Activated CD4-positive, CD25-positive, alpha-beta regulatory T cell treated with anti-CD3 and anti-CD28 coated beads, Interleukin-2, amount 50 U/mL, for 24 hours (primary cell): ENCODE results near the gene LHFPL2.
"Not testable (repeated sequence)": the region's sequence is repeated elsewhere in the genome, so short reads cannot be mapped to it uniquely, and the experiment has no call there.

Experiments used
- ATAC-seq, 2 donors: fragments of 150-1000 bp; cut with Tn5 transposase; one replicate each; pipeline ENCODE4 v1.10.0; 2021; ENCODE audit warnings: mild to moderate bottlenecking in 1 of 2, moderate library complexity in 1 of 2

Gene LHFPL2

GRCh38 chr5:78639791-78640190, 8.8 kb downstream of the LHFPL2 start:
- no peak for ATAC-seq

GRCh38 chr5:78638973-78639669, 9.5 kb downstream of the LHFPL2 start:
- ATAC-seq, result no peak

GRCh38 chr5:78638423-78638822, 10.1 kb downstream of the LHFPL2 start:
- no peak for ATAC-seq

GRCh38 chr5:78637468-78637867, 11.1 kb downstream of the LHFPL2 start:
- ATAC-seq, result no peak

DNA sequence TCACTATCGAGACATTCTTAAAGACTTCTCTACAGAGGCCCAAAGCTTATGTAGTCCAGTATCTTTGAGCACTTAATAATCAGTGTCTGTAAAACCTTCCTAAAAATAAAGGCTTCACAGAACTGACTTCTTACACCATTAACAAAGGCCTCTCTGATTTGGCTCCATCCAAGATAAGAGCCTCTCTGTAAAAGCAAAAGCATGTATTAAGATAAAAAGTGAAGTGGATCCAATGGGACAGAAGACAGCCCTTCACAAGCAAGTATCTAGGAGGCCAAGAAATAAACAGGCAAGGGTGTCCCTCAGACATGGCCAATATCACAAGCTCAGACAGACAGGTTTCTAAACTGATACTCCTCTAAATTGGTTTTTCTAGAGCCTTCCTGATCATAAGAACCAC, 11.9 kb downstream of the LHFPL2 start:
- ATAC-seq, result no peak

DNA sequence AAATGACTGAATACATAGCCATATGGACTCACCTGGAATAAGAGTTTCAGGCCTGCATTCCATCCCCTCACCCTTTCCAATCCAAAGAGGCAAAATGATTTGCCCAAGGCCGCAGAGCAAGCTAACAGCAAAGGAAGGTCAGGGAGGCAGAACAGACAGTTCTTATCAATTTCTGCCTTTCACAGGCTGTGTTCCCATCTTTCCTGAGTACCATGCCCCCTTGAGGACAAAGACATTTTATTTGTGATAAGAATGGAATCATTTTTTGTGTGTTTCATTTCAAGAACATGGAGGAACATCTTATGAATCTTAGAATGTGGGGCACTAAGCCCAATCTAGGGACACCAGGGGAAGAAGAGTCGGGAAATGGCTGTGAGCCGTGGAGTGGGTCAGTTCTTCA, 13.9 kb downstream of the LHFPL2 start:
- ATAC-seq, result no peak

GRCh38 chr5:78634229-78634628, 14.3 kb downstream of the LHFPL2 start:
- no peak for ATAC-seq

GRCh38 chr5:78633700-78634099, 14.9 kb downstream of the LHFPL2 start:
- ATAC-seq, result no peak

DNA sequence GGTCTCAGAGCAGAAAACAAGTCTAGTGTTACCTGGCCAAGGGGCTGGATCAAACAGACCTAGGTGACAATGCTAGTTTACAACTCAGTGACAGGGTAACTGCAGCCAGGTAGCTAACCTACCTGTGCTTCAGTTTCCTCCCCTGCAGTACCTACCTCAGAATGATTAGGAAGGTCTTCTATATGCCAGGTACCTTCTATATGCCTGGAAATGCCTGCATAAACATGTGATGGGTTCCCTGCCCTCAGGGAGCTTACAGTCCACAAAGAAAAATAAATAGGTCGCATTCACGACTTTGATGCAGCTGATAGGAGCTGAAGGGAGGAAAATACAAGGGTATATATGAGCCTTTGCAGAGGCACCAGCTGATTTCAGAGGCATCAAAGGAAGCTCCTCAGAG, 16.1 kb downstream of the LHFPL2 start:
- no peak for ATAC-seq

- ATAC-seq, result no peak
These were observed 16.6 kb downstream of the LHFPL2 start for GRCh38 chr5:78631931-78632330.

- no peak for ATAC-seq
These were observed 18.5 kb downstream of the LHFPL2 start for GRCh38 chr5:78630047-78630446.

GRCh38 chr5:78629624-78630023, 18.9 kb downstream of the LHFPL2 start:
- ATAC-seq, result no peak

- no peak for ATAC-seq
These were observed 20.1 kb downstream of the LHFPL2 start for GRCh38 chr5:78628270-78628992.

- no peak for ATAC-seq
These were observed 20.8 kb downstream of the LHFPL2 start for GRCh38 chr5:78627766-78628165.

- no peak for ATAC-seq
These were observed 21.4 kb downstream of the LHFPL2 start for GRCh38 chr5:78627175-78627574.

DNA sequence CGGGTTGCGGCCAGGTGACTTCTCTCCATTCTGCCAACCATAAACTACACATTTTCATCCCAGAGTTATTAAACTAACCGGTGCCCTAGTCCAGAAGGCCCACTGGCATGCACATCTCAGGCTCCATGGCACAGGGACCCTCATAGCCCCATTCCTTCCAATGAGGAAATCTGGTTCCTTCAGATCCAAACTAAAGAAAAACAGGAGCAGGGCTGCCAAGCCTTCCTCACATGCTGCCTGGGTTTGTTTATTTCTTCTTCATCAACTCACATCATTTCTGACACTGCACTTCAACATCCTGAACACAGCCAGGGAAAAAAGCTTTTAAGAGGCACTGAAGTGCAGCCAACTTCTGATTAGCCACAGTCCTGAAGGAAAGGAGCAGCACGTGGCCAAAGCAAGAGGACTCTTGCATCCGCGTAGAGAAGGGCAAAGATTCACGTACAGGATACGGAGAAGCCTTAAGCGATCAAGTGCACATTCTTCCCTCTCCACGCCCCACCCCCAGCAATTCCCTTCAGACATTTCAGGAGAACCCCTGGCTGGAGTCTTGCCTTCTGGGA, 22.5 kb downstream of the LHFPL2 start:
- no peak for ATAC-seq

GRCh38 chr5:78624992-78625391, 23.6 kb downstream of the LHFPL2 start:
- no peak for ATAC-seq

DNA sequence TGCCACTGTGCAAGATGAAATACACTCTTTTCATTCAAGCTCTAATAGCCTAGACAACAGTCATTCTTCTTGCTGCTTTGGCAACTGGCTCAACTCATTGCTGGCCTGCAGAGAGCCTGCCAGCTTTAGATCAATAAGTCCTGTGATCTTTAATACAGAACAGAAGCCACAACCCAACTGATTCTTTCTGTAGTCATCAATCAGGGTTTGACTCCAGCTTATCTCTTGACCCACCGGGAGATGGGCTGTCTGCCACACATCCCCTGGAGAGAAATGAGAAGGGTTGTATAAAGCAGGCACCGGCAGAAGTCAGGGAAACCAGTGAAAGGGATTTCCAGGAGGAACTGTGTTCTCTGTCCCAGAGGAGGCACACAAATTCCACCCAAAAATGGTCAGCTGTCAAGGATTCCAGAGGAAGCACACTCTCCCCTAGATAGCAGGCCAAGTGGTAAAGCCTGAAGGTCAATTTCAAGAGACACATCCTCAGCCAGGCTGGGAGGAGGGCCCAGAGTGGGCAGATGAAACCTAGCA, 24.5 kb downstream of the LHFPL2 start:
- ATAC-seq, result no peak

GRCh38 chr5:78622302-78622971, 26.1 kb downstream of the LHFPL2 start:
- no peak for ATAC-seq

- no peak for ATAC-seq
These were observed 27.3 kb downstream of the LHFPL2 start for GRCh38 chr5:78621291-78621738.

DNA sequence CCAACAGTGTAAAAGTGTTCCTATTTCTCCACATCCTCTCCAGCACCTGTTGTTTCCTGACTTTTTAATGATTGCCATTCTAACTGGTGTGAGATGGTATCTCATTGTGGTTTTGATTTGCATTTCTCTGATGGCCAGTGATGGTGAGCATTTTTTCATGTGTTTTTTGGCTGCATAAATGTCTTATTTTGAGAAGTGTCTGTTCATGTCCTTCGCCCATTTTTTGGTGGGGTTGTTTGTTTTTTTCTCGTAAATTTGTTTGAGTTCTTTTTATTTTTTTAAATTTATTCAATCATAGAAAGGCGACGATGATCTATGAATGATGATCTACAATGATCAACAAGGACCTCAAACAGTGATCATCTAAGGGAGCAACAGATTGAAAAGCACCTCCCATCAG, 28.5 kb downstream of the LHFPL2 start:
- ATAC-seq, result not testable (repeated sequence)

- no peak for ATAC-seq
These were observed 30.3 kb downstream of the LHFPL2 start for GRCh38 chr5:78618303-78618702.

GRCh38 chr5:78615697-78616096, 32.9 kb downstream of the LHFPL2 start:
- no peak for ATAC-seq
